ENCODE data around the gene ITM2C. TPM values are rescaled to one million over a fixed set of nuclear protein-coding genes. Genes with fewer than 3 reads are reported as not detected.

ITM2C gene
- total RNA-seq, 1 donor from 2014 or later: 136 TPM

GRCh38 chr2:230913406-230914143 lies 48.8 kb downstream of the ITM2C start:
- peak; percentile 64 for ATAC-seq
- DNase-seq (ENCODE audit: low spot score): peak; percentile 59
- intact Hi-C loops (cut with DNase I): no loop called here

DNA sequence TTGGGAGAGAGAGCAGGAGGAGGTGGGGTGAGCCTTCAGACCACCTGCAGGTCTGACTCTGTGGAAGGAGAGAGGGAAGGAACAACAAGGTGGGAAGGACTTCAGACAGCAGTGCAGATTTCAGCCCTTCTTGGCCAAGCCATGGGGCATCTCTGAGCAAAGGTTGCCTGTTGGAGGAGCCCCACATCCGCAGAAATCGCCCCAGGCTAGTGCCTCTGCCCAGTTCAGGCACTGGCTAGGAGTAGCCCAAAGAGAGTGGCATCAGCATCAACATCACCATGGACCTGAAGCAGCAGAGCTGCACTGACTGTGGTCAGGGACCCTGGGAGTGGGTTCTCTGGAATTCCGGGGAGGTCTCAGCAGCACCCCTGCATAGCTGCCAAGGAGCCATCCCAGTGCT lies 50.1 kb downstream of the ITM2C start:
- ATAC-seq (no peak), DNase-seq (ENCODE audit: low spot score) (peak; percentile 33)
- intact Hi-C loops (cut with DNase I): no loop called here

- intact Hi-C loops (cut with DNase I): no loop called here
- no peak for DNase-seq (ENCODE audit: low spot score)
- ATAC-seq: no peak
These were observed 50.6 kb downstream of the ITM2C start for GRCh38 chr2:230915319-230915718.

DNA sequence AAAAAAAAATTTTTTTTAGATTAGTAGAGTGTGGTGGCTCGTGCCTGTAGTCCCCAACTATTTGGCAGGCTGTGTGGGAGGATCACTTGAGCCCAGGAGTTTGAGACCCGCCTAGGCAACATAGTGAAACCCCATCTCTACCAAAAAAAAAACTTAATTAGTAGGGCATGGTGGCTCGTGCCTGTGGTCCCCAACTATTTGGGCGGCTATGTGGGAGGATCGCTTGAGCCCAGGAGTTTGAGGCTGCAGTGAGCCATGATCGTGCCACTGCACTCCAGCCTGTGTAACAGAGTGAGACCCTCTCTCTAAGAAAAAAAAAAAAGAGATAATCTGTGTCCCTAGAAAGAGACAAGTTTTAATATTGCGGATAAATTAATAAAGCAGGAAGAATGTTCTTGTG lies 51.5 kb downstream of the ITM2C start:
- ATAC-seq (no peak), DNase-seq (ENCODE audit: low spot score) (no peak)
- intact Hi-C loops (cut with DNase I): no loop called here

DNA sequence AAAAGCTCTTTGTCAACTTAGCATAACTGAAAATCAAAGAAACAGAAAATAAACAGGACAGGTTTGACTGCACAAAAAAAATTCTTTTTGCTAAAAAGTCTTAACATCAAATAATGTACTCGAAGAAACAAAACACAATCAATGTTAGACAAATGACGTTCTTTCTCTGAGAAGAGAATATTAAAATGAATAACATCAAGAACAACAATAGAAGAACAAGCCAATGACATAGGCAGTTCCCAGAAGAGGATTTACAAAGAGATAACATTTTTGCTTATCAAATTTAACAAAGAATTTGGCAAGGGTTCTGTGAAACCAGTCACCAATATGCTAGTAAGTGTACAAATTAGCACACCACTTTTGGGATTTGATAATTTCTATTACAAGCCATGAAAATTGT lies 54.5 kb downstream of the ITM2C start:
- ATAC-seq (no peak), DNase-seq (ENCODE audit: low spot score) (no peak)
- intact Hi-C loops (cut with DNase I): no loop called here

GRCh38 chr2:230919681-230920080 lies 54.9 kb downstream of the ITM2C start:
- ATAC-seq: no peak

GRCh38 chr2:230920167-230920566 lies 55.4 kb downstream of the ITM2C start:
- intact Hi-C loops (cut with DNase I): no loop called here
- DNase-seq (ENCODE audit: low spot score) (no peak), ATAC-seq (no peak)

More at GRCh38 chr2:230919681-230920080, 54.9 kb downstream of the ITM2C start:
- no peak for DNase-seq (ENCODE audit: low spot score)
- intact Hi-C loops (cut with DNase I): no loop called here

GRCh38 chr2:230921806-230922595 lies 57.3 kb downstream of the ITM2C start:
- intact Hi-C loops (cut with DNase I): no loop called here
- no peak for ATAC-seq
- DNase-seq (ENCODE audit: low spot score): peak; percentile 26

- DNase-seq (ENCODE audit: low spot score) (peak; percentile 22), ATAC-seq (no peak)
- intact Hi-C loops (cut with DNase I): no loop called here
These were observed 58.4 kb downstream of the ITM2C start for GRCh38 chr2:230922951-230923717.

- intact Hi-C loops (cut with DNase I): no loop called here
- ATAC-seq: no peak
- DNase-seq (ENCODE audit: low spot score): peak; percentile 36
These were observed 59.3 kb downstream of the ITM2C start for GRCh38 chr2:230924092-230924469.

- ATAC-seq (peak; percentile 38), DNase-seq (ENCODE audit: low spot score) (peak; percentile 41)
- intact Hi-C loops (cut with DNase I): no loop called here
These were observed 60.0 kb downstream of the ITM2C start, which contains the start of gene GPR55 for GRCh38 chr2:230924470-230925341. TSS of gene GPR55 (minus strand) at chr2:230925242. CDS start at chr2:230910962, 14,280 bp downstream.

DNA sequence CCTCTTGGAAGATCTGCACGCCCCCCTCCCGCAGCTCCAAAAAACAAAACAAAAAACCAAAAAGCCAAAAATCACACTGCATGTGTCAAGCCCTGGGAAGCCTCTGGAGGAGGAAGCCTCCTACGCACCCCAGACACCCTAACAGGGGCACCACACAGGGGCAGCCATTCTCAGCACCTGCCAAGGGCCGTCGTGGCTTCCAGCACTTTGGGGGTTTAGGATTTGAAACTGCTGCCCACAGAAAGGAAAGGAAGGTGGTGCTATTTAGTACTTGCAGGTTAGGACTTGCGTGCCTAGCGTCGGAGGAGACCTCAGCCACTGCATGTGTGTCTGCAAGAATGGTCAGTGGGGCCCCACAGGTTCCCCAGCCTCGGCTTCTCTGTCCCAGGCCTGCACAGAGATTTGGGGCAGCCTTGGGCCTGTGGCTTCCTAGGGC lies 60.7 kb downstream of the ITM2C start:
- intact Hi-C loops (cut with DNase I): no loop called here
- ATAC-seq: no peak
- no peak for DNase-seq (ENCODE audit: low spot score)

GRCh38 chr2:230925879-230926765 lies 61.4 kb downstream of the ITM2C start:
- ATAC-seq (peak; percentile 20), DNase-seq (ENCODE audit: low spot score) (peak; percentile 46)
- intact Hi-C loops (cut with DNase I): no loop called here

GRCh38 chr2:230927711-230928341 lies 63.1 kb downstream of the ITM2C start:
- DNase-seq (ENCODE audit: low spot score) (peak; percentile 45), ATAC-seq (no peak)
- intact Hi-C loops (cut with DNase I): no loop called here
